HL-60 (cell line): ENCODE data around the gene LRRC4B.

ENCODE experiments used
- DNase-seq, 2 experiments: peaks; one replicate each; pipeline ENCODE4 v3.0.0-alpha.2; 2010 to 2020; ENCODE audit warnings: low read depth in 1 of 2, low spot score in 1 of 2
- H3K27ac ChIP-seq: fragments of 250-450 bp; sonication (Bioruptor Pico); replicated peaks from 2 replicates; pipeline ENCODE4 v1.5.1; 2020; ENCODE audit warnings: mild to moderate bottlenecking, moderate library complexity
- H3K27me3 ChIP-seq: fragments of 250-450 bp; sonication (Bioruptor Pico); 2 replicates; pipeline ENCODE4 v1.5.1; 2021; ENCODE audit warnings: mild to moderate bottlenecking, moderate library complexity; ENCODE audit not compliant: insufficient read depth, poor library complexity, severe bottlenecking
- H3K4me3 ChIP-seq: replicated peaks from 2 replicates; pipeline ENCODE4 v1.5.1; 2011; ENCODE audit warnings: mild to moderate bottlenecking, control low read depth, low read length; ENCODE audit not compliant: insufficient read depth
- CTCF ChIP-seq: IDR thresholded peaks from one replicate; pipeline ENCODE4 v1.5.1; 2011; ENCODE audit warnings: low read length, control low read depth, inconsistent platforms; ENCODE audit not compliant: insufficient read depth
- GABPA ChIP-seq: IDR thresholded peaks from 2 replicates; pipeline ENCODE4 v1.6.1; 2012; ENCODE audit warnings: low read depth
- POLR2AphosphoS5 ChIP-seq: IDR thresholded peaks from 2 replicates; pipeline ENCODE4 v1.6.1; 2012; ENCODE audit warnings: low read depth
- REST ChIP-seq: IDR thresholded peaks from 2 replicates; pipeline ENCODE4 v1.6.1; 2012; ENCODE audit warnings: low read depth; ENCODE audit not compliant: insufficient replicate concordance
- SPI1 ChIP-seq: IDR thresholded peaks from 2 replicates; pipeline ENCODE4 v1.6.1; 2012; ENCODE audit warnings: low read depth, mild to moderate bottlenecking, borderline replicate concordance

The LRRC4B gene

GRCh38 chr19:50511069-50511822, 57.0 kb downstream of the LRRC4B start, which contains the start of gene JOSD2:
Gene JOSD2, minus strand, starts transcription at chr19:50511191. Its CDS starts 760 bp downstream, at chr19:50510431.
- peak; percentile 98 to 99 for DNase-seq
- Histone ChIP-seq H3K27ac (peak within 1 kb of the TSS; percentile 72), H3K27me3 (peaks cover 8% of the 10 kb centered on the region), H3K4me3 (peak within 1 kb of the TSS; percentile 74)
- TF ChIP-seq SPI1: 0 out of 2 replicates have a peak, but pooled peaks have one; percentile 4
- no peak for TF ChIP-seq CTCF
- no peak for TF ChIP-seq REST
- TF ChIP-seq POLR2AphosphoS5: peak; percentile 29; the same call in 1 of the 2 replicates
- peak; percentile 84 for TF ChIP-seq GABPA

- Histone ChIP-seq H3K27me3 (peaks cover 3% of the 10 kb centered on the region), H3K27ac (peak overlapping the region; percentile 72), H3K4me3 (peak overlapping the region; percentile 74)
- TF ChIP-seq GABPA: no peak
- no peak for TF ChIP-seq POLR2AphosphoS5
- TF ChIP-seq REST: no peak
- peak; percentile 41; the same call in 1 of the 2 replicates for TF ChIP-seq SPI1
- TF ChIP-seq CTCF: no peak
- DNase-seq: no peak
Measured at GRCh38 chr19:50510700-50511068, 57.6 kb downstream of the LRRC4B start.

- TF ChIP-seq GABPA (no peak), REST (no peak)
- no peaks in the 10 kb centered on the region for H3K27me3 ChIP-seq
- peak overlapping the region; percentile 72 for H3K27ac ChIP-seq
- H3K4me3 ChIP-seq: peak overlapping the region; percentile 74
- DNase-seq: no peak
Measured at GRCh38 chr19:50510121-50510670, 58.0 kb downstream of the LRRC4B start.
